SU-DHL-6 (cell line): Measurements from ENCODE around the gene INTS6.

Experiments
- H2AFZ ChIP-seq: fragments of 200-600 bp; sonication (generic); 2 replicates; pipeline ENCODE4 v1.6.1; 2014; ENCODE audit warnings: low read depth, mild to moderate bottlenecking, moderate library complexity, mixed read lengths, antibody characterized with exemption, low read length; ENCODE audit not compliant: severe bottlenecking
- H3F3A ChIP-seq: fragments of 200-600 bp; shearing (Covaris generic); 2 replicates; pipeline ENCODE4 v1.6.0; 2016; ENCODE audit warnings: antibody characterized with exemption, mild to moderate bottlenecking; ENCODE audit not compliant: insufficient read depth
- H3K27ac ChIP-seq: fragments of 200-600 bp; sonication (generic); 2 replicates; pipeline ENCODE4 v1.5.1; 2016; ENCODE audit warnings: low read depth, mild to moderate bottlenecking, low read length, moderate library complexity, mixed read lengths
- H3K27me3 ChIP-seq: fragments of 200-600 bp; sonication (generic), shearing (Covaris generic); 2 replicates; pipeline ENCODE4 v1.6.0; 2014; ENCODE audit warnings: mild to moderate bottlenecking, low read length
- H3K36me3 ChIP-seq: fragments of 200-600 bp; sonication (generic); 2 replicates; pipeline ENCODE4 v1.6.1; 2014; ENCODE audit warnings: mild to moderate bottlenecking, low read length, mixed read lengths
- H3K4me2 ChIP-seq: fragments of 300-600, 200-600 bp; shearing (Covaris generic), sonication (generic); 2 replicates; pipeline ENCODE4 v1.6.0; 2014; ENCODE audit warnings: low read length, low read depth, mild to moderate bottlenecking; ENCODE audit not compliant: poor library complexity, severe bottlenecking
- H3K4me3 ChIP-seq: fragments of 200-600 bp; sonication (generic); 2 replicates; pipeline ENCODE4 v1.5.1; 2014; ENCODE audit warnings: antibody characterized with exemption, low read length, mild to moderate bottlenecking, mixed read lengths; ENCODE audit not compliant: insufficient read depth, poor library complexity, severe bottlenecking
- H3K79me2 ChIP-seq: fragments of 200-600 bp; sonication (generic); 2 replicates; pipeline ENCODE4 v1.6.1; 2014; ENCODE audit warnings: mild to moderate bottlenecking, low read length, moderate library complexity; ENCODE audit not compliant: insufficient read depth
- H3K9ac ChIP-seq: fragments of 200-600 bp; sonication (generic); 2 replicates; pipeline ENCODE4 v1.7.0; 2014; ENCODE audit warnings: mild to moderate bottlenecking, low read length
- H3K9me2 ChIP-seq: fragments of 200-600 bp; sonication (generic); replicated peaks from 2 replicates; pipeline ENCODE4 v1.6.1; 2014; ENCODE audit warnings: low read length; ENCODE audit not compliant: insufficient read depth
- H3K9me3 ChIP-seq: fragments of 200-600 bp; sonication (generic); 2 replicates; pipeline ENCODE4 v1.6.1; 2014; ENCODE audit warnings: low read length, mixed read lengths; ENCODE audit not compliant: insufficient read depth
- H4K20me1 ChIP-seq: fragments of 200-600 bp; sonication (generic); 2 replicates; pipeline ENCODE4 v1.6.1; 2014; ENCODE audit warnings: low read depth, mild to moderate bottlenecking, antibody characterized with exemption, low read length, moderate library complexity, mixed read lengths
- EZH2phosphoT487 ChIP-seq: fragments of 200-600 bp; sonication (generic), shearing (Covaris generic); conservative IDR thresholded peaks from 2 replicates; pipeline ENCODE4 v1.6.1; 2018; ENCODE audit warnings: mild to moderate bottlenecking, antibody characterized with exemption, low read length, moderate library complexity, mixed read lengths
- TF ChIP-seq, protein P1 (sequence below): fragments of 200-600 bp; sonication (generic); IDR thresholded peaks from one replicate; pipeline ENCODE4 v1.5.1; 2017; ENCODE audit warnings: antibody characterized with exemption, mild to moderate bottlenecking, low read length, moderate library complexity; ENCODE audit not compliant: insufficient read depth, poor library complexity, severe bottlenecking

The INTS6 gene

DNA sequence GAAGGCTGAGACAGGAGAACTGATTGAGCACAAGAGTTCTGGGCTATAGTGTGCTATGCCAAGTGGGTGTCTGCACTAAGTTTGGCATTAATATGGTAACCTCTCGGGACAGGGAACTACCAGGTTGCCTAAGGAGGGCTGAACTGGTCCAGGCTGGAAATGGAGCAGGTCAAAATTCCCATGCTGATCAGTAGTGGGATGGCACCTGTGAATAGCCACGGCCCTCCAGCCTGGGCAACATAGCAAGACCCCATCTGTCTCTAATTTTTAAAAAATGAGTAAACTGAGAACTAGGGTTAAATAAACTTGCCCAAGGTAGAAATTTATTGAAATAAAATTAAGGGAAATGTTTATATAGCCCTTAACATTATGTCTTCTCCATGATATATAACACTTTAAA is 17.0 kb upstream of the INTS6 start:
- no peaks in the 10 kb centered on the region for H3K9me3 ChIP-seq
- no peak overlapping the region for H3K27ac ChIP-seq
- no peaks in the 10 kb centered on the region for H4K20me1 ChIP-seq
- no peaks in the 10 kb centered on the region for H3K79me2 ChIP-seq
- TF ChIP-seq EZH2phosphoT487: no peak
- no peaks in the 10 kb centered on the region for H3K27me3 ChIP-seq
- H3K9ac ChIP-seq: no peak overlapping the region
- no peak overlapping the region for H3K4me2 ChIP-seq
- no peaks in the 10 kb centered on the region for H3K9me2 ChIP-seq
- H3K36me3 ChIP-seq: no peaks in the 10 kb centered on the region
- H2AFZ ChIP-seq: no peak overlapping the region
- no peak overlapping the region for H3K4me3 ChIP-seq
- H3F3A ChIP-seq: no peaks in the 10 kb centered on the region

DNA sequence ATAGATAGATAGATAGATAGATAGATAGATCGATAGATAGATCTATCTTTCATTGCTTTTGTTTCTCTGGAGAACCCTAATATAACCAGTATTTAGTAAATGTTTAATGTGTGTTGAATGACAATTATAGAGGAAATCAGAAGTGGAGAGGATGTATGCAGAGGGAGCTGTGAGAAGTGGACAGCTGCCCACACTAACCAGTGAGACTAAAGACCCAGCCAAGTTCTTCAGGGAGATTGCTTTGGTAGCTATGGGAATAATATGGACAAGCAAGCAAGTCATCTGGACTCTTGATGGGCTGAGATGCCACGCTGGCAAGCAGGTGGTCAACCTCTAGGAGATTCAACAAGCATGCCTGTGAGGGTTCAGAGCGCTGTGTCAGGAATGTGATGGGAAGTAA is 14.9 kb upstream of the INTS6 start:
- TF ChIP-seq, protein P1, sequence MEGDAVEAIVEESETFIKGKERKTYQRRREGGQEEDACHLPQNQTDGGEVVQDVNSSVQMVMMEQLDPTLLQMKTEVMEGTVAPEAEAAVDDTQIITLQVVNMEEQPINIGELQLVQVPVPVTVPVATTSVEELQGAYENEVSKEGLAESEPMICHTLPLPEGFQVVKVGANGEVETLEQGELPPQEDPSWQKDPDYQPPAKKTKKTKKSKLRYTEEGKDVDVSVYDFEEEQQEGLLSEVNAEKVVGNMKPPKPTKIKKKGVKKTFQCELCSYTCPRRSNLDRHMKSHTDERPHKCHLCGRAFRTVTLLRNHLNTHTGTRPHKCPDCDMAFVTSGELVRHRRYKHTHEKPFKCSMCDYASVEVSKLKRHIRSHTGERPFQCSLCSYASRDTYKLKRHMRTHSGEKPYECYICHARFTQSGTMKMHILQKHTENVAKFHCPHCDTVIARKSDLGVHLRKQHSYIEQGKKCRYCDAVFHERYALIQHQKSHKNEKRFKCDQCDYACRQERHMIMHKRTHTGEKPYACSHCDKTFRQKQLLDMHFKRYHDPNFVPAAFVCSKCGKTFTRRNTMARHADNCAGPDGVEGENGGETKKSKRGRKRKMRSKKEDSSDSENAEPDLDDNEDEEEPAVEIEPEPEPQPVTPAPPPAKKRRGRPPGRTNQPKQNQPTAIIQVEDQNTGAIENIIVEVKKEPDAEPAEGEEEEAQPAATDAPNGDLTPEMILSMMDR: no peak
- TF ChIP-seq EZH2phosphoT487: no peak
- H2AFZ ChIP-seq: no peak overlapping the region
- H3K27me3 ChIP-seq: no peaks in the 10 kb centered on the region
- no peak overlapping the region for H3K4me3 ChIP-seq
- no peaks in the 10 kb centered on the region for H4K20me1 ChIP-seq
- no peaks in the 10 kb centered on the region for H3F3A ChIP-seq
- no peaks in the 10 kb centered on the region for H3K9me3 ChIP-seq
- H3K27ac ChIP-seq: no peak overlapping the region
- no peak overlapping the region for H3K4me2 ChIP-seq
- H3K36me3 ChIP-seq: no peaks in the 10 kb centered on the region
- H3K9me2 ChIP-seq: no peaks in the 10 kb centered on the region
- H3K79me2 ChIP-seq: no peaks in the 10 kb centered on the region
- H3K9ac ChIP-seq: no peak overlapping the region

DNA sequence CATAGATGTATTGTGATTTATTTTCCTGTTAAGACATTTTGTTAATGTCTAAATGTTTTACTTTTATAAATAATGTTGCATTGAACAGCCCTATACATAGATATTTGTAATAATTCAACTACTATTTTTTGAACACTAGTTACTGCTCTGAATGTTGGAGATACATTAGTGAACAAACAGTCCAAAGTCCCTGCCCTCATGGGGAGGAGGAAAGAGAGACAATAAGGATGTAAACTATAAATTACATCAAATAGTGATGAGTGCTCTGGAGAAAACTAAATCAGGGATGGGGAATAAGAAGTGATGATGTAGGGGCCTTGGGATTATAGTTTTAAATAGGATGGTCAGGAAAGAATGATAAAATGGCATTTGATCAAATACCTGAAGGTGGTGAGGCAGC is 12.3 kb upstream of the INTS6 start:
- no peaks in the 10 kb centered on the region for H3K9me3 ChIP-seq
- TF ChIP-seq, protein P1: no peak
- no peak for TF ChIP-seq EZH2phosphoT487

DNA sequence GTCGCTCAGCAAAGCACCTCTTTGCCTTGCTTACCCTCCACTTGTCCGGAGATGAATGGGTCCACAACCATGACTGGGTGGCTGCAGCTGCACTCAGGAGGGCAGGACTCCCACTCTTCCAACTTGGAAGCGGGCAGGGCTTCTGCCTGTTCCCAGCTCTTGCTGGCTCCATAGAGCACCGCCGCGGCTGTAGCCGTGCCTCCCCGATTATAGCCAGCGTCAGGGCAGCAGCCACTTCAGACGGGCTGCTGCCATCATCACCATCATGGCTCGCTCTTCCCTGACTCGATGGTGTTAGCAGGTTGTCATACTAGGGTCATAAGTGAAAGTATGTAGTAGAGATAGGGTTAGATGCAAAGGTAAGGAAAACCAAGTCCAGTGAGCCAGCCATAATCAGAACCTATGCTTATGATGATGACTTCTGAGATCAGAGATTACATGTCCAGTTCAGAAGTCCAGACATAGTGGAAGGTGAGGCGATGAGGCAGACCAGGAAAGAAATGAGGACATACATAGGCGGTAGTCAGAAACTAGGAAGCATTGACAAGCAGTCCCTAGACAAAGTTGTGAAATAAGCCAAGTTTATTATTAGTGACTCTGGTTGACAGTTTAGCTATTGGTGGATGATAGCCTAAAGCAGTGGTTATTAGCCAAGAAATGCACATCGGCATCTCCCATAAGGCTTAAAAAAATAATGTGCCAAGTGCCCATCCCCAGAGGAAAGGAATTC is 4.4 kb upstream of the INTS6 start:
- H2AFZ ChIP-seq: no peak overlapping the region
- H3K9me3 ChIP-seq: 0 out of 2 replicates have a peak, but pooled peaks cover 12% of the 10 kb centered on the region
- no peaks in the 10 kb centered on the region for H4K20me1 ChIP-seq
- peaks cover 19% of the 10 kb centered on the region for H3K36me3 ChIP-seq
- no peak overlapping the region for H3K9ac ChIP-seq
- no peak overlapping the region for H3K4me3 ChIP-seq
- no peaks in the 10 kb centered on the region for H3K79me2 ChIP-seq
- H3K27me3 ChIP-seq: no peaks in the 10 kb centered on the region
- TF ChIP-seq EZH2phosphoT487: no peak
- TF ChIP-seq, protein P1: no peak
- no peak overlapping the region for H3K4me2 ChIP-seq
- no peaks in the 10 kb centered on the region for H3K9me2 ChIP-seq
- H3F3A ChIP-seq: peaks cover 16% of the 10 kb centered on the region; the same call in 1 of the 2 replicates
- H3K27ac ChIP-seq: no peak overlapping the region

More for the DNA sequence above, 12.3 kb upstream of the INTS6 start:
- no peak overlapping the region for H3K4me3 ChIP-seq
- no peaks in the 10 kb centered on the region for H3F3A ChIP-seq
- H3K9me2 ChIP-seq: no peaks in the 10 kb centered on the region
- no peaks in the 10 kb centered on the region for H3K79me2 ChIP-seq
- no peak overlapping the region for H2AFZ ChIP-seq
- no peaks in the 10 kb centered on the region for H3K36me3 ChIP-seq
- H3K27me3 ChIP-seq: no peaks in the 10 kb centered on the region
- H3K9ac ChIP-seq: no peak overlapping the region
- no peak overlapping the region for H3K27ac ChIP-seq
- H3K4me2 ChIP-seq: no peak overlapping the region
- H4K20me1 ChIP-seq: no peaks in the 10 kb centered on the region
